HG03432 (cell line): ENCODE measurements around the gene TUBGCP6.

Source experiments
- ATAC-seq: cut with Tn5 transposase; IDR thresholded peaks from one replicate; pipeline ENCODE4 v1.9.1; 2021; ENCODE audit warnings: mild to moderate bottlenecking, moderate library complexity; ENCODE audit not compliant: unreplicated experiment

TUBGCP6 gene

DNA sequence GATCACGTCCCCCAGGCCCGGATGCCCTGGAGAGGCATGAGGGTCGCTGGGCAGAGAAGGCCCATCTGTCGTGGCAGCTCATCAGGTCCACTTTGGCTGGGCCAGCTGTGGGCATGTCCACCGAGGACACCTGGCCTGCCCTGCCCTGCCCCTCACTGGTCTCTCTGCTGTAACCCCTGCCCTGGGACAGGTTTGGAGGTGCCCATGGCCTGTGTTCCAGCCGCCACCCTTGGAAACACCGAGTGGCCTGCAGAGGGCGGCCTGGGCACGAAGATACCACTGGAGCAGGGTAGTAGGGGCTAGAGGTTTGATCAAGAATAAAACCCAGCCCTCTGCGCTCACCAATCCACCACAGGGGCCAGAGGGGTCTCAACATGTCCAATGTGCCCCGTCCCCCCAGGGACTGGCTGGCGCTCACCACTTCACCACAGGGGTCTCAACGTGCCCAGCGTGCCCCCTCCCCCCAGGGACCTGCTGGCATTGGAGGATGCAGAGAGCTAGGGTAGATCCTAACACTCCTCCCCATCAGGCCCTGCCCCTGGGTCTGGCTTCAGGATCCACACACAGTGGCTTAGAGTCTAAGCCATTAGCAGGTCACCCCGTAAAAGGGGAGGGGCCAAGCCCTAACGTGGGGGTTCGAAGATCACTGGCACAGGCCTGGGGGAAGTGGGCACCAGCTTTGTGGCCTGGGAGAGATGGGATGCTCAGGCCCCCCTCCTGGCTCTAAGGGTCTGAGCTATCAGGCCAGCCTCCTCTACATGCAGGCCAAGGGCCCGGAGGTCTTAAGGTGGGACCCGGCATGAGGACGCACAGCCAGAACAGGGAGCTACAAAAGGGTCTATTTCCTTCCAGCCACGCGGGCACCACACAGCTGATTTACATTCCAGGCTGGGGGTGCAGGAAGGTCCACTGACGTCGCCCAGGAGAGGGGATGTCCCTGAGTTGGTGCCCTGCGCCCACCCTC is 7.5 kb upstream of the TUBGCP6 start:
- ATAC-seq: no peak

DNA sequence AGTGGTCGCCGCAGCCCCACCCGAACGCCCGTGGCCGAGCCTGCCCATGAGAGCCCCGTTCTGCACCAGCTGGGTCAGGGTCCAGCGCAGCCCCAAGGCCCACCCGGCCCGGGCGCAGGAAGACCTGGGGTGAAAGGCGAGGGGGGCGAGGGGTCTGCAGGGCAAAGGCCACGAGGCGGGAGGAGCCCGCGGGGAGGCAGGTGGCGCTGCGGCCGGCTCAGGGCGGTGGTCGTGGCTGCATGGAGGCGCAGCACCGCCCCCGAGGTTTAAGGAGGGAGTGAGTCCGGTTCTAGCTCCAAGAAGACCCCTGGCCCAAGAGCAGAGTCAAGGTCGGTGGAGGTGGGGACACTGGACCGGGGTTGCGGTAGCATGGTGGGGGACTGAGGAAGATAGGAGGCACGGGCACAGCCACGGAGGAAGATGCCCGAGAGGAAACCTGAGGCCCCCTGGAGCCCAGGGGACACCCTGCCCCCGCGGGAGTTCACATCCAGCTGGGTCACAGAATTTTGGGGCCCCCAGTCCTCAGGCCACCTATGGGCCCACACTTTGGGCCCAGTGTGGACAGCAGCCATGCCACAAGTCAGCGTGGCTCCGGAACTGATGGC is 6.8 kb upstream of the TUBGCP6 start:
- no peak for ATAC-seq

DNA sequence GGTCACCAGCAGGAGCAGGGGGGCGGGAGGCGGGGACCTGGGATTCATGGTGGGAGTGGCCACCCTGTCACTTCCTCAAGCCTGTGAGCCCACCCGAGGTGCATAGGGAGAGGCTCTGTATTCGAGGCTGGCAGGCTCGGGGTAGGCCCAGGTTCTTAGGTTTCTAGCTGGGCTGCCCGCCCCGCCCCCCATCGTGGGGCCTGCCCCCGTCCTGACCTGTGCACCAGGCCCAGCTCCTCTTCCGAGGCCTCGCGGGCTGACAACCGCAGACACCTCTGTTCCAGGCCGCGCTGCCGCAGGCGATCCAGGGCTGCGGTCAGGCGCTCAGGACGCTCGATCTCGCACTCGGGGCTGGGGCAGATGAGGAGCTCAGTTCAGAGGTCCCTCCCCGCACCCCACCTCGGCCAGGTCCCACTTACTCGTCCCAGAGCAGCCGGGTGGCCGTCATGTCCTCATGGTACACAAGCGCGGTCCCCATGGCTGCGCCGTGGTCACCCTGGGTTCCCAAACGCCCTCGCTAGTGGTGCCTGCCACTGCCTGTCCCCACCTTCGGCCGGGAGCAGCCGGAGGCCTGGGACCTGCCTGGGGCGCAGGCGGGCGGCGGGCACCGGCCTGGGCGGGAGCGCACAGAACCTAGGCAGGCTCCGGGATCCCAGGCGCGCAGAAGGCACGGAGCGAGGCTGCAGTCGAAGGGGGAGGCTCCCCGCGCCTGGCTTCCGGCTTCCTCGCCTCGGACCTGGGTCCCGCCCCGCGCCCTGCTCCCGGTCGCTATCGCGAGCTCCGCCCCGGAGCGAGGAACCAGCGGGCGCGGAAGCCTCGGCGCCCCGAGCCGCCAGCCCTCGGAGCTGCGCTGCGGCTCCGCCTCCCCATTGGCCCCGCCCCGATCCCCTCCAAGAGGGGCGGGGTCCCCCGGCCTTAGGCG is 6.0 kb upstream of the TUBGCP6 start, which contains the start of gene HDAC10:
TSS of gene HDAC10 (minus strand) at position 711 of the 922 bp plus-strand sequence. CDS start at position 478, 233 bp downstream.
- peak; percentile 60 for ATAC-seq

DNA sequence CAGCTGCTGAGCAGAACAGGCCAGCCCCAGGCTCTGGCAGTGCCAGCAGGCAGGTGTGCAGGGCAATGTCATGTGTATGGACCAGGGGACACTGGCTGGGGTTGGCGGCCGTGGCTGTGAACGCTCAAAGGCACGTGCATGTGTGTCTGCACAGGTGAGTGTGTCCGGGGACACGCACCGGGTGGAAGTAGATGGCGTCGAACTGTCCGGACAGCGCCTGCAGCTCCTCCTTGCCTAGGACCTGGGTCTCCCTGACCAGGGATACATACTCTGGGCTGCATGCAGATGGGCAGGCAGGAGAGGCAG is 5.4 kb upstream of the TUBGCP6 start:
- no peak for ATAC-seq

DNA sequence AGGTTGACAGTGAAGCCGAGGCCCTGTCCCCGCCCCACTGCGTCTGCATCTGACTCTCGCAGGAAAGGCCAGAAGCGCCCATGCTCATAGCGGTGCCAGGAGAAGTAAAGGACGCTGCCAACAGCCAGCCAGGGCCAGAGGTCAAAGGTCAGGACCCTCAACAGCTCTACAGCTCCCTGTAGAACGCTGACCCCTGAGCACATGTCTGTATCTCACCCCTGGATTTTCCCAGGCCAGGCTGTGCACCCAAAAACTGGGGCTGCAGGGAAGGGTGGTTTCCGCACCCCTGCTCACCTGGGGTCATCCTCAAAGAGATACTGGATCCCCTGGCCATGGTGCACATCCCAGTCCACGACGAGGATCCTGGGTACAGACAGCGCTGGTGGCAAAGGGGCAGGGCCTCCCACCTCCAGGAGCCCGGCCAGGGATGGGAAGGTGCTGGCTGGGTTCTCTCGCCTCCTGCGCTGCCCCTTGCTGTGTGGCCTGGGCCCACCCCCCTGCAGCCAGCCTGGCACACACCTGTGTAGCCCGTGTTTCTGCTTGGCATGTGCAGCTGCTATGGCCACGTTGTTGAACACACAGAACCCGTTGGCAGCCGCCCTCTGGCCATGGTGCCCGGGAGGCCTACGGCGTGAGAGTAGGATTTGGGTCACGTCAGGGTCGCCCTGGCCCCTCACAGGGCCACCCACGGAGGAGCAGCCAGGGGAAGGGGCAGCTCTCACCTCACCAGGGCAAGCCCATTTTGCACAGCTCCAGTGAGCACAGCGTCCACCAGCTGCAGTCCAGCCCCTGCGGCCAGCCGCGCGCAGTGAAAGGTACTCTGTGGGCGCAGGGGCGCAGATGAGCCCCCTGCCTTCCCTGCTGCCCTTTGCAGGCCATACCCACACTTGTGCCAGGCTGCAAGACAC is 4.8 kb upstream of the TUBGCP6 start:
- ATAC-seq: no peak

DNA sequence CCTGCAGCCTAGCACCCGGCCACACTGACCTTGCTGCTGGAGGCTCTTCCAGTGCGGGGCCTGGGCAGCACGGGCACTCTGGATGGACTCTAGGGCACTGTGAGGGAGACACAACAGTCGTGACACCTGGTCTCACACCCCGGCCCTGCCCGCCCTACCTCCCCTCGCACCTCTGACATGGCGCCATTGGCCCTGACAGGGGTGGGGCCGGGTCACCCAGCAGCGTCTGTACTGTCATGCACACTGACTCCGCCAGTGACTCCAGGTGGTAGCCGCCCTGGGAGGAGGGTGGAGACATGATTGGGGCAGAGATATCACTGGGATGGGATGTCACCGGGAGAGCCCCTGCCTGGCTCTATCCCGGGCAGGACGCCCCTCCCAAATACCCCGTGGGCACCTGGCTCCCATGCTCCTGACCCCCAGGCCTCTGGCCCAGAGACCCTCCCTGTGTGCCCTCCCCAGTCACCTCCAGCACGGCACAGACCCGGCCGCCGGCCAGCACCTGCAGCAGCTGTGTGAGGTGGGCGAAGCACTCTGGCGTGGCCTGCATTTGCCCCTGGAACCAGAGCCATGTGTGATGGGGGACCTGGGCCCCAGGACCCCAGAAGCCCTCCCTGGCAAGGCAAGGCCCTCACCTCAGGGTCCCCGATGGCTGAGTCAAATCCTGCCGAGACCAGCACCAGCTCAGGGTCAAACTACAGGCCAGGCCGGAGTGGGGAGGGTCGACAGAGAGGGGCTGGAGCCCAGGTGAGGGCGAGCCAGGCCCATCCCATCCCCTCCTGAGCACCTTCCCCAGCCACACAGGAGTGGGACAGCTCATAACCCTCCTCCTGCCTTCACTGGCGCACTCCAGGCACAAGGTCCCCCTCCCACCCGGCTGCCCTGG is 3.6 kb upstream of the TUBGCP6 start:
- ATAC-seq: no peak

DNA sequence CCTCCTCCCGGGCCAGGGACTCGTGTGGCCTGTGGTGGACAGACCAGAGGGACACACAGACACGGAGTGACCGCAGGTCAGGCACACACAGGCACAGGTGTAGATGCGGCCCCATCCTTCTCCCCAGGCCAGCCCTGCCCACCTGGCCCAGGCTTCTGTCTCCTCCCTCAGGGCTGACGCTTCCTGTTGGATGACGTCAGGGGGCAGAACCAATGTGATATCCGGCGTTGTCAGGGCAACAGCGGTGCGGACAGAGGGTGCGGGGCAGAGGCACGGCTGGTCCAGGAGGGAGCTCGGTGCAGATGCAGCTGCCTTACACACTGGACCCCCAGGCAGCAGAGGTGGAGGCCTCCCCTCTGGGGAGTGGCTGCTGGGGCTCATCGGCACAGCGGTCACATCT is 2.9 kb upstream of the TUBGCP6 start:
- no peak for ATAC-seq

DNA sequence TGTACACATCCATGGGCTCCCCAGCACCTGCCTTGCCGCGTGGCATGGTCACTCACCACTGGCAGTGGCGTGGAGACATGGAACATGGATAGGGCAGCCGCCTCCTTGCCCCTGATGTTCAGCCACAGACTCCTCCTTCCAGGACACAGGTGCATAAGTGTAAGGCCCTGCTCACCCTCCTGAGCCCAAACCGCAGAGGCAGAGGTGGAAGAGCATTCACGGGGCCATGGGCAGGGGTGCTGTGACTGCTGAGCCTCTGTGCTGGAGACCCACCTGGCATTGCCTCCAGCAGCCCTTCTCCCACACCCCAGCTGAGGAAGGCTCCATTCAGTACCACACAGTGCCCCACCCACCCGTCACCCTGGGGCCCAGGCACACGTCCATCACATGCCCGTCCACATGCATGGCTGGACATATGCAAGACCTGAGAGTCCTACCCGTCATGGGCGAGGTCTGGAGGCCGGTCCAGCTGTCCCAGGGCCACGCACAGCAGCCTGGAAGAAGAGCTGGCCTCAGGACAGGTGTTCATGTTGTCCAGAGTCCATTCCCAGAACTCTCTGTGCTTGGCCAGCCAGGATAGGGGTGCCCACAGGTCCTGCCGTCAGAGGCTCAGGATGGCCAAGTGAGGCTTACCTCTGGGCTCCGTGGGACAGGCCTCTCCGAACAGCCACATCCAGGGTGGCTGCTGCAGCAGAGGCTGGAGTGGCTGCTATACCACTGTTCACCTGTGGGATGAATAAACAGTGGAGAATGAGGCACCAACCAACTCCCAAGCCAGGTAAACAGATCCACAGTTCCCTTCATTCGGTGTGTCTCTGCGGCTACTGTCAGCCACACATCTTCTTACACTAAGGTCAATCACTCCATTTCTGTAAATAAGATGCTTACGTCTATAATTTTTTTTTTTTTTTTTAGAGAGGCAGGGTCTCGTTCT is 1.7 kb upstream of the TUBGCP6 start:
- no peak for ATAC-seq

DNA sequence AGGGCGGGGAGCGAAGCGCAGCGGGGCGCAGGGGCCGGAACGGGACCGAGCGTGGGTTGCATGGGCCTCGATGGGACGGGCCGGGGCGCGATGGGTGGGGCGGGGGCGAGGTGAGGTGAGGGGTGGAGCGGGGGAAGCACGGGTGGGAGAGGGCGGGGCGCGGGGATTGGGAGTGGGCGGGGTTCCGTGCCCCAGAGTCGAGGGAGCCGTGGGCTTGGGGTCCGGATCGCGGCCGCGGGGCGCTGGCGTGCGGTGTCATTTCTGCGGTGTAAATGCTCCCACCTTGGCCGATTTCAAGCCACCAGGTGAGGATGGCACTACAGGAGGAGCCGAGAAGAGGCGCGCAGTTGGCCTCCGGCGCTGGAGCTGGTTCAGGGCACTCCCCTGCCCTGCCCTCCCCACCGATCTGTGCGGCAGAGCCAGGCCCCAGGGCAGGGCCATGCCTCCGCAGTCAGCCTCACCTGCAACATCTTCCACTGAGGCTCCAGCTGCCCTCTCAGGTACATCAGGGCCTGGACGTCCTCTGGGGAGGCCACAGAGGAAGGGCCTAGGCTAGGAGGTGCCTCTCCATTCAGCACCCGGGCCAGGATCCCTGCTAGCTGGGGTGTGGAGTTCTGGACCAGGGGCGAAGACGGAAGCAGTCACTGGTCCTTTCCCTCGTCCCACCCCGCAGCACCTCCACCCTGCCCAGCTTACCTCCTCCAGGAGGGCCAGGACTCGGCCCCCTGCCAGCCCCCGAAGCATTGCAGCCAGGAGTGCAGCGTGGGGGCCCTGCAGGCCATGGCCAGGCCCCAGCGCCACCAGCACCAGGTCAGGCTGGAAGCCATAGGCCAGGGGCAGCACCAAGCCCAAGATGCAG is 620 bp upstream of the TUBGCP6 start:
- ATAC-seq: peak; percentile 4

DNA sequence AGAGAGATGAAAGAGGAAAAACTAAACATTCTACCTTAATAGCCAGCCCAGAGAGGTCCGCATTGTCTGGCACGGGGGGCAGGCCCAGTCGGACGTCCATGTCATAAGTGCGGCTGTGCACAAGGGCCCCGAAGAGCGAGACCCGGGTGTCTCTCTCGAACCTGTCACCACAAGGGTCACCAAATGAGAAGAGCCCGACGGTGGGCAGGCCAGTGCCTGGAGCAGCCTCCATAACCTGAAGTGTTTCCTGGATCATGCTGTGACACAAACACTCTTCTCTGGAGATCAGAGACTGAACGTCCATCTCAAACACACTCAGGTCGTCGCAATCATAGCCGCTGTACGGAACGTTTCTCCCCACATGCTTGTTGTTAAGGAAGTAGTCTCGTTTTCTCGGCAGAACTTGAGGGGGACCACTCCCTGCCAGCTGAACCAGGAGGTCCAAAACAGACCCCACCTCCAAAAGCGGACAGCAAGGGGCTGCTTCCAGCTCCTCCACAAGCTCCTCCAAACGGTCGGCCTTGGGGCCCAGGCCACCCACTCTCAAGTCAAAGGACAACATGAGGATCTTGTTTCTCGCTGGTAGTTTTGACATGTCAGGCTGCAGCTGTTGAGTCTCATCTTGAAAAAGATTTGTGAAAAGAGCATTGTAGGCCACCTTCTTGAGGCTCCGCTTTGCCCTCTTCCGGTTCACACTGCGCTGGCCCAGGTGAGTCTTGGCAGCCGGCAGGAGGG is 971 bp downstream of the TUBGCP6 start:
- ATAC-seq: no peak

DNA sequence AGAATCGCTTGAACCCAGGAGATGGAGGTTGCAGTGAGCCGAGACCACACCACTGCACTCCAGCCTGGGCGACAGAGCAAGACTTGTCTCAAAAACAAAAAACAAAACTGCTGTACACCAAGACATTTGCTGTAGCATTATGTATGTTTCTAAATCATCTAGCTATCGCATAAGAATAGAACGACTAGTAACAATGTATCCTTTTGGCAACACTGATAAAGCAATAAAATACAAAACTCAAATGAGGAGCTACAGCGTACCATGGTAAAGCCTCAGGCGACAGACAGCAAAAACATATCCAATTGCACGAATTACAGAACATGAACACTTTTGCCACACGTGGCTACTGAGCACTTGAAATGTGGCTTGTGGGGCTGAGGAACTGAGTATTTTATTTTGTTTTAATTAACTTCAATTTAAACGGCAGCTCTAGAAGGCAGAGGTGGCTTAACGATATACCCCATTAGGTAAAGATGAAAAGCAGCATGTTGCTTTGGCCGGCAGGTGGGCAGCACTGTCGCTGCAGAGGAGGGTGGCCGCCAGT is 2.3 kb downstream of the TUBGCP6 start:
- ATAC-seq: no peak

DNA sequence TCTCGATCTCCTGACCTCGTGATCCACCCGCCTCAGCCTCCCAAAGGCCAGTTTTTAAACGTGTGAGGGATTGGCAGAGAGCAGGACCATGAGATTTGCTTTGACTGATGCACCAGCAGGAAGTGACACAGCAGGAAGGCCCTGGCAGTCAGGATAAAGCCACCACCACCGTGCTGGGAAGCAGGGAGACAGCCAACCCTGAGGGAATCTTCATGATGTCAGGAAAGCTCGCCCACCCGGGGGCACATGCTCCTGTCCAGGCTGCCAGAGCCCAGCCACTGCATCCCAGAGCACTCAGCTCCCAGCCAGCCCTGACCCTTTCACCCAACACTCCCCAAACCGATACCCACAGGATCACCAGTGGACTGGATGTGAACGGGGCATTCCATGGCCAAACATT is 6.1 kb downstream of the TUBGCP6 start:
- ATAC-seq: no peak

DNA sequence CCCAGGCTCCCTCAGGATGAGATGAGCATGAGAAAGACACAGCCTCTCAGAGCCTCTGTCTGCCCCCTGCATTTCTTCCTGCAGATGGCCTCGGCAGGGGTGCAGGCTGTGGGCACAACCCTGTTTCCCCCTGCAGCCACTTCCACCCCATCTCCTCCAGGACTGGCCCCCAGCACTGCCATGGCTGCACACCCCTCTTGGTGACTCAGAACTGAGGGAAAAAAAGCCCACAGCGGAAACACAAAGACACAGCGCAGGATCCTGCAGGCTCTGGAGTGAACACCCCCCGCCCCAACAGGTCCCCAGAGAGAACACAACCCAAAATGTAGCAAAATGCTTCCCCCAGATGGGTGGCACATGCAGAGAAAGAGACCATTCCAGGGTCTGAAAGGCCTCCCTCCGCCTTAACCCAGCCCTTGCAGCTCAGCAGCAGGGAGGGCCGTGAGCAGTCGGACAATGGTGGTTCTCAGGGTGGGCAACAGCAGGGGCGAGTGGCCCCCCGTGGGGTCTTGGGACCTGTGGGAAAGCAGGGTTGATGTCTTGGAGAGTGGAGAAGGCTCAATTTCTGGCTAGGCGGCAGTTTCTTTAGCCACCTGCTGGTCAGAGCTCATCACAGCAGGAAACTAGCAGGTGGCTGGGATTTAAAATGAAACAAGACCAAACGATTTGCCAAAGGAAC is 8.0 kb downstream of the TUBGCP6 start:
- no peak for ATAC-seq

DNA sequence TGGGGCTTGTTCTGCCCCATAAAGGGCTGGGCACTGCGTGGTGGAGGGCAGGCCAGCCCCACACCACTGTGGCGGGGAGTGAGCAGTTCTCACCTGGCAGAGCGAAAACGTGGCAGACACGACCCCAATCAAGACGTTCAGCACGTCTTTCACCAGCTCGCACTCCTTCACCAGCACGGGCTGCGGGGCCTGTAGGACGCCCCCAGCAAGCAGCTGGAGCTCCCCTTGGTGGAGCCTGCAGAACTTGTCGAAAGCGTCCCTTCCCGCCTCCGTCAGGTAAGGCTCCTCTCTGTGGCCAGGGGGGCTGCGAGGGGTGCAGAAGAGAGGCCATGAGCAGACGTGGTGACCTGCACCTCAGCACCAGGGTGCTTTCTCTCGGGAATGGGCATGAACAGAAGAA is 11.6 kb downstream of the TUBGCP6 start:
- no peak for ATAC-seq

DNA sequence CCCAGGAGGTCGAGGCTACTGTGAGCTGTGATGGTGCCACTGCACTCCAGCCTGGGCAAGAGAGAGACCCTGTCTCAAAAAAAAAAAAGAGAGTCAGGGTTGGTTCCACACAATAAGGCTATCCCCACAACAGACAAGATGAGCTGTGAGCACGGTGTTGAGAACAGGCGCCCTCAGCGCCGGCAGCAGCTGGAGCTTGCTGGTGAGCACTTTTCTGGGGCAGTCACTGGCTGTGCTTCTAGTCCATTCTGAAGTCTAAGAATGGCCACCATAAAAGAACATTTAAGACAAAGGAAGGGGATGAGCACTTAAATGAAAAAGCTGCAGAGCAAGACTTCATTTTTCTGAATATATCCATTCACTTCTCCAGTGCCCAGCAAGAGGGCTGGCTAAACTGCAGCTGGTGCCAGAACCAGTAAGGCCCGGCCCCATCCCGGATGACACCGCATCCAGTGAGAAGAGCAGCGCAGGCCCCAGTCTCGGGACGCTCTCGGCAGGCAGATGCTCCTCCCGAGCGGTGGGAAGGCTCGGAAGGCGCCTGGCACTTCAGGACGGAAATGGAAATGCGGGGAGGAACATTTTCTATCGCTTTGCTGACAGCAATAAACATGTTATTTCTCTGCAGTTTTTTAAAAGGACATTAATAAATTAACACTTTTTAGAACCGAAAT is 12.2 kb downstream of the TUBGCP6 start:
- ATAC-seq: no peak
